KMS-11 (cell line): ENCODE results near the gene IL31.

Experiments used
- H2AFZ ChIP-seq: fragments of 200-600 bp; sonication (generic); 2 replicates; pipeline ENCODE4 v1.6.1; 2016; ENCODE audit warnings: antibody characterized with exemption, mixed run types, low read depth
- H3K27ac ChIP-seq: fragments of 200-600 bp; sonication (generic); 2 replicates; pipeline ENCODE4 v1.6.1; 2016; ENCODE audit warnings: mild to moderate bottlenecking, mixed run types
- H3K27me3 ChIP-seq: fragments of 200-600 bp; sonication (generic); 2 replicates; pipeline ENCODE4 v1.6.1; 2017; ENCODE audit warnings: mild to moderate bottlenecking, low read depth, mixed run types, moderate library complexity; ENCODE audit not compliant: insufficient read depth
- H3K36me3 ChIP-seq: fragments of 200-600 bp; sonication (generic); 2 replicates; pipeline ENCODE4 v1.6.1; 2017; ENCODE audit warnings: mild to moderate bottlenecking, mixed run types; ENCODE audit not compliant: insufficient read depth
- H3K4me1 ChIP-seq: fragments of 200-600 bp; sonication (generic); 2 replicates; pipeline ENCODE4 v1.6.1; 2016; ENCODE audit warnings: mild to moderate bottlenecking, low read depth, mixed run types; ENCODE audit not compliant: poor library complexity, severe bottlenecking
- H3K4me2 ChIP-seq: fragments of 200-600 bp; sonication (generic); 2 replicates; pipeline ENCODE4 v1.7.0; 2016; ENCODE audit warnings: mild to moderate bottlenecking, mixed run types
- H3K4me3 ChIP-seq: fragments of 200-600 bp; sonication (generic); IDR thresholded peaks from 2 replicates; pipeline ENCODE4 v1.6.1; 2017; ENCODE audit warnings: low read depth, low read length, mixed read lengths; ENCODE audit not compliant: insufficient read depth
- H3K79me2 ChIP-seq: fragments of 200-600 bp; sonication (generic); 2 replicates; pipeline ENCODE4 v1.6.1; 2016; ENCODE audit warnings: low read depth, mixed run types; ENCODE audit not compliant: insufficient read depth
- H3K9ac ChIP-seq: fragments of 200-600 bp; sonication (generic); 2 replicates; pipeline ENCODE4 v1.6.1; 2016; ENCODE audit warnings: mild to moderate bottlenecking, mixed run types
- H4K20me1 ChIP-seq: fragments of 200-600 bp; sonication (generic); 2 replicates; pipeline ENCODE4 v1.6.1; 2016; ENCODE audit warnings: mild to moderate bottlenecking, mixed run types; ENCODE audit not compliant: insufficient read depth
- TF ChIP-seq, protein P1 (sequence below): fragments of 200-600 bp; sonication (generic); conservative IDR thresholded peaks from 2 replicates; pipeline ENCODE4 v1.6.1; 2017; ENCODE audit warnings: low read depth, mild to moderate bottlenecking, antibody characterized with exemption, low read length, moderate library complexity, mixed read lengths

The IL31 gene

DNA sequence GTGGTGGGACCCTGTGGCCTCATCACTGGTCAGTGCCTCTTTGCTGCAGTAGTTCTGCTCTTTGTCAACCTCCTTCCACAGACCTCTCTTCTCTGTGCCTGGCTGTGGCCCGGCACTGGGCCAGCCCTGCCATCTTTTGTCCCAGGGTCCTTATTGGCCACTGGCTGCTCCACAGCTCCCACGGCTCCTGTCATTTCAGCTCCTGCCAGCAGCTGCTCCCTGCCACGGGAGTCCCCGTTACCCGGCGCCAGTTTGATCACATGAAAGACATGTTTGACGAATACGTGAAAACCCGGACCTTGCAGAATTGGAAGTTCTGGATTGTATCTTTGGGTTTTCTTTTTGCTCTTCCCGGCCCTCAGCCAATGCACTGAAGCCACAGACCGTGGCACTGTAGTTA, 35.4 kb downstream of the IL31 start:
- no peaks in the 10 kb centered on the region for H3K79me2 ChIP-seq
- no peak overlapping the region for H3K4me2 ChIP-seq
- no peaks in the 10 kb centered on the region for H4K20me1 ChIP-seq
- no peaks in the 10 kb centered on the region for H3K27me3 ChIP-seq
- H3K27ac ChIP-seq: no peak overlapping the region
- no peaks in the 10 kb centered on the region for H3K36me3 ChIP-seq
- H3K4me1 ChIP-seq: no peaks in the 10 kb centered on the region
- H2AFZ ChIP-seq: no peak overlapping the region
- H3K4me3 ChIP-seq: no peak overlapping the region
- TF ChIP-seq, protein P1, sequence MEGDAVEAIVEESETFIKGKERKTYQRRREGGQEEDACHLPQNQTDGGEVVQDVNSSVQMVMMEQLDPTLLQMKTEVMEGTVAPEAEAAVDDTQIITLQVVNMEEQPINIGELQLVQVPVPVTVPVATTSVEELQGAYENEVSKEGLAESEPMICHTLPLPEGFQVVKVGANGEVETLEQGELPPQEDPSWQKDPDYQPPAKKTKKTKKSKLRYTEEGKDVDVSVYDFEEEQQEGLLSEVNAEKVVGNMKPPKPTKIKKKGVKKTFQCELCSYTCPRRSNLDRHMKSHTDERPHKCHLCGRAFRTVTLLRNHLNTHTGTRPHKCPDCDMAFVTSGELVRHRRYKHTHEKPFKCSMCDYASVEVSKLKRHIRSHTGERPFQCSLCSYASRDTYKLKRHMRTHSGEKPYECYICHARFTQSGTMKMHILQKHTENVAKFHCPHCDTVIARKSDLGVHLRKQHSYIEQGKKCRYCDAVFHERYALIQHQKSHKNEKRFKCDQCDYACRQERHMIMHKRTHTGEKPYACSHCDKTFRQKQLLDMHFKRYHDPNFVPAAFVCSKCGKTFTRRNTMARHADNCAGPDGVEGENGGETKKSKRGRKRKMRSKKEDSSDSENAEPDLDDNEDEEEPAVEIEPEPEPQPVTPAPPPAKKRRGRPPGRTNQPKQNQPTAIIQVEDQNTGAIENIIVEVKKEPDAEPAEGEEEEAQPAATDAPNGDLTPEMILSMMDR: no peak
- H3K9ac ChIP-seq: no peak overlapping the region

DNA sequence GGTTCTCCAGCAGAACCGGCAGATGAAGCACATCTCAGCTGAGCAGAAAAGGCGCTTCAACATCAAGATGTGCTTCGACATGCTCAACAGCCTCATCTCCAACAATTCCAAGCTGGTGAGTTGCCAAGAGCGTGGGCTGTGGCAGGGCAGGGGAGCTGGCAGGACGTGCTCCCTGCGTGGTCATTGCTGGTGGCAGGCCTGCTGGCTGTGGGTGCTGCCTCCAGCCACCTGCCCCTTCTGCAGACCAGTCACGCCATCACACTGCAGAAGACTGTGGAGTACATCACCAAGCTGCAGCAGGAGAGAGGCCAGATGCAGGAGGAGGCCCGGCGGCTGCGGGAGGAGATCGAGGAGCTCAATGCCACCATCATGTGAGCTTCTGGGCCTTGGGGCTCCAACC, 35.8 kb downstream of the IL31 start:
- H3K4me2 ChIP-seq: no peak overlapping the region
- no peaks in the 10 kb centered on the region for H3K4me1 ChIP-seq
- no peaks in the 10 kb centered on the region for H3K36me3 ChIP-seq
- no peaks in the 10 kb centered on the region for H4K20me1 ChIP-seq
- H3K9ac ChIP-seq: no peak overlapping the region
- no peaks in the 10 kb centered on the region for H3K79me2 ChIP-seq
- no peak overlapping the region for H3K27ac ChIP-seq
- no peaks in the 10 kb centered on the region for H3K27me3 ChIP-seq
- TF ChIP-seq, protein P1: no peak
- H3K4me3 ChIP-seq: no peak overlapping the region
- no peak overlapping the region for H2AFZ ChIP-seq

DNA sequence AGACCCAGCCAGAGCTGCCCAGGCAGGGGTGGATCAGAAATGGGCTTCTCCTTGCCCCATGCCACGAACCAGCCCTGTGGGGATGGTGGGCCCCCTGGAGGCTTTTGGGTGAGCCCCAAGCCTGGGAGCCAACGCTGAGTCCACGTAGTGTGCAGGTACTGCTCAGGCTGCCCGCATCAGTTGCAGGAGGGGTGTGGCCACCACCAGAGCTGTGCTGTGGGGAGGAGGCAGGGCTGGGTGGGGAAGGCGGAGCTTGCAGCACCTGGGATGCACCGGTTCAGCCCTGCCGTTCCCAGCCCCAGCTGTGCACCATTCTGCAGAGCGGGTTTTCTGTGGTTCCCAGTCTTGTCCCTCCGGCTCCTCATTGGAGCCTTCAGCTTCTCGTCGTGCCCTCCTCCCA, 36.3 kb downstream of the IL31 start:
- H3K36me3 ChIP-seq: no peaks in the 10 kb centered on the region
- TF ChIP-seq, protein P1: no peak
- no peak overlapping the region for H3K9ac ChIP-seq
- no peaks in the 10 kb centered on the region for H3K4me1 ChIP-seq
- no peaks in the 10 kb centered on the region for H3K27me3 ChIP-seq
- no peak overlapping the region for H3K4me3 ChIP-seq
- no peaks in the 10 kb centered on the region for H3K79me2 ChIP-seq
- H2AFZ ChIP-seq: no peak overlapping the region
- H3K4me2 ChIP-seq: no peak overlapping the region
- H3K27ac ChIP-seq: no peak overlapping the region
- no peaks in the 10 kb centered on the region for H4K20me1 ChIP-seq

DNA sequence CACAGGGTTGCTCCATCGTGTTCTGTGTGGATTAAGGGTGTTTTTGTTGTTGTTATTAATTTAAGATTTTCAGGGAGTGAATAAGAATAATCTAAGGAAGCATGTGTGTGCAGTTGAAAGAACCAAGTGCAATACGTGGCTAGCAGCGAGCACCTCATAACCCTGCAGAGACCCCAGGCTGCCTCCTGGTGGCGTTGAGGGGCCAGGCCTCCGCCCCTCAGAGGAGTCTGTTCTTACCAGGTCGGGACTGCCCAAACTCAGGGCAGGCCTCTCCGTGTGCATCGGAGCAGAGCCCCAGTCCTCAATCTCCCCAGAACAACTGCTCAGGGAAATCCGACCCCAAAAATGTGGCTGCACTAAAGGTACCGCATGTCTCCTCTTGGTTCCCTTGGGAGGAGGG, 36.8 kb downstream of the IL31 start:
- Histone ChIP-seq H3K27ac (no peak overlapping the region), H4K20me1 (no peaks in the 10 kb centered on the region), H2AFZ (no peak overlapping the region), H3K4me1 (no peaks in the 10 kb centered on the region), H3K4me2 (no peak overlapping the region), H3K4me3 (no peak overlapping the region), H3K9ac (no peak overlapping the region), H3K27me3 (no peaks in the 10 kb centered on the region), H3K79me2 (no peaks in the 10 kb centered on the region), H3K36me3 (no peaks in the 10 kb centered on the region)
- TF ChIP-seq, protein P1: no peak
